ENCODE data around the gene ZFR2. TPM values are rescaled to one million over a fixed set of nuclear protein-coding genes. Genes with fewer than 3 reads are reported as not detected.

ZFR2 gene
- total RNA-seq, 1 donor from 2014 or later: not detected

GRCh38 chr19:3862826-3863500 is 5.9 kb downstream of the ZFR2 start:
- no peak for TF ChIP-seq POLR2AphosphoS5 (IDR thresholded peaks at IDR 0.05; ENCODE audit: insufficient read depth in 1 of 2, low read depth in 1 of 2)
- TF ChIP-seq POLR2A (IDR thresholded peaks at IDR 0.05): no peak
- no peak for TF ChIP-seq CTCF (IDR thresholded peaks at IDR 0.05)
- Histone ChIP-seq H3K9me3 (no peaks in the 10 kb centered on the region), H3K4me3 (no peak overlapping the region), H3K27ac (no peak overlapping the region), H3K27me3 (no peaks in the 10 kb centered on the region), H3K4me1 (no peaks in the 10 kb centered on the region), H3K36me3 (no peaks in the 10 kb centered on the region)
- intact Hi-C loops (cut with DNase I): no loop called here
- no peak for DNase-seq (ENCODE audit: extremely low spot score in 2 of 2)

- intact Hi-C loops (cut with DNase I): no loop called here
- Histone ChIP-seq H3K9me3 (no peaks in the 10 kb centered on the region), H3K4me1 (no peaks in the 10 kb centered on the region), H3K27ac (no peak overlapping the region), H3K4me3 (no peak overlapping the region), H3K27me3 (no peaks in the 10 kb centered on the region), H3K36me3 (no peaks in the 10 kb centered on the region)
- no peak for DNase-seq (ENCODE audit: extremely low spot score in 2 of 2)
- TF ChIP-seq POLR2AphosphoS5 (IDR thresholded peaks at IDR 0.05; ENCODE audit: insufficient read depth in 1 of 2, low read depth in 1 of 2): no peak
- TF ChIP-seq CTCF (IDR thresholded peaks at IDR 0.05): no peak
- TF ChIP-seq POLR2A (IDR thresholded peaks at IDR 0.05): no peak
Observed at GRCh38 chr19:3860499-3860898, 8.3 kb downstream of the ZFR2 start.

- TF ChIP-seq CTCF (IDR thresholded peaks at IDR 0.05) (no peak), POLR2A (IDR thresholded peaks at IDR 0.05) (no peak)
- no peak overlapping the region for H3K27ac ChIP-seq
- intact Hi-C loops (cut with DNase I): no loop called here
- H3K36me3 ChIP-seq: no peaks in the 10 kb centered on the region
- no peaks in the 10 kb centered on the region for H3K9me3 ChIP-seq
- no peak for DNase-seq (ENCODE audit: extremely low spot score in 2 of 2)
- no peak overlapping the region for H3K4me3 ChIP-seq
- no peaks in the 10 kb centered on the region for H3K4me1 ChIP-seq
- H3K27me3 ChIP-seq: no peaks in the 10 kb centered on the region
Observed at GRCh38 chr19:3857449-3858003, 11.3 kb downstream of the ZFR2 start.

GRCh38 chr19:3855320-3855719 is 13.5 kb downstream of the ZFR2 start:
- TF ChIP-seq CTCF (IDR thresholded peaks at IDR 0.05) (no peak), POLR2A (IDR thresholded peaks at IDR 0.05) (no peak), POLR2AphosphoS5 (IDR thresholded peaks at IDR 0.05; ENCODE audit: insufficient read depth in 1 of 2, low read depth in 1 of 2) (no peak)
- Histone ChIP-seq H3K27ac (no peak overlapping the region), H3K27me3 (no peaks in the 10 kb centered on the region), H3K9me3 (peaks cover 8% of the 10 kb centered on the region), H3K36me3 (no peaks in the 10 kb centered on the region), H3K4me1 (no peaks in the 10 kb centered on the region), H3K4me3 (no peak overlapping the region)
- intact Hi-C loops (cut with DNase I): no loop called here
- DNase-seq (ENCODE audit: extremely low spot score in 2 of 2): no peak

- intact Hi-C loops (cut with DNase I): no loop called here
- Histone ChIP-seq H3K9me3 (peaks cover 8% of the 10 kb centered on the region), H3K4me3 (no peak overlapping the region), H3K27ac (no peak overlapping the region), H3K27me3 (no peaks in the 10 kb centered on the region), H3K4me1 (no peaks in the 10 kb centered on the region), H3K36me3 (no peaks in the 10 kb centered on the region)
- no peak for DNase-seq (ENCODE audit: extremely low spot score in 2 of 2)
- no peak for TF ChIP-seq CTCF (IDR thresholded peaks at IDR 0.05)
- no peak for TF ChIP-seq POLR2AphosphoS5 (IDR thresholded peaks at IDR 0.05; ENCODE audit: insufficient read depth in 1 of 2, low read depth in 1 of 2)
- no peak for TF ChIP-seq POLR2A (IDR thresholded peaks at IDR 0.05)
Observed at GRCh38 chr19:3852614-3853254, 16.1 kb downstream of the ZFR2 start.
